Activated T-helper 9 cell treated with anti-CD3 and anti-CD28 coated beads, Interleukin-2, amount 50 U/mL, for 16 hours (primary cell): Measurements from ENCODE around the gene RPS28.
"Not testable (repeated sequence)": the region's sequence is repeated elsewhere in the genome, so short reads cannot be mapped to it uniquely, and the experiment has no call there.

ENCODE experiments used
- DNase-seq: peaks from one replicate; pipeline ENCODE4 v3.0.0-alpha.2; 2020; ENCODE audit warnings: low read depth

The RPS28 gene

DNA sequence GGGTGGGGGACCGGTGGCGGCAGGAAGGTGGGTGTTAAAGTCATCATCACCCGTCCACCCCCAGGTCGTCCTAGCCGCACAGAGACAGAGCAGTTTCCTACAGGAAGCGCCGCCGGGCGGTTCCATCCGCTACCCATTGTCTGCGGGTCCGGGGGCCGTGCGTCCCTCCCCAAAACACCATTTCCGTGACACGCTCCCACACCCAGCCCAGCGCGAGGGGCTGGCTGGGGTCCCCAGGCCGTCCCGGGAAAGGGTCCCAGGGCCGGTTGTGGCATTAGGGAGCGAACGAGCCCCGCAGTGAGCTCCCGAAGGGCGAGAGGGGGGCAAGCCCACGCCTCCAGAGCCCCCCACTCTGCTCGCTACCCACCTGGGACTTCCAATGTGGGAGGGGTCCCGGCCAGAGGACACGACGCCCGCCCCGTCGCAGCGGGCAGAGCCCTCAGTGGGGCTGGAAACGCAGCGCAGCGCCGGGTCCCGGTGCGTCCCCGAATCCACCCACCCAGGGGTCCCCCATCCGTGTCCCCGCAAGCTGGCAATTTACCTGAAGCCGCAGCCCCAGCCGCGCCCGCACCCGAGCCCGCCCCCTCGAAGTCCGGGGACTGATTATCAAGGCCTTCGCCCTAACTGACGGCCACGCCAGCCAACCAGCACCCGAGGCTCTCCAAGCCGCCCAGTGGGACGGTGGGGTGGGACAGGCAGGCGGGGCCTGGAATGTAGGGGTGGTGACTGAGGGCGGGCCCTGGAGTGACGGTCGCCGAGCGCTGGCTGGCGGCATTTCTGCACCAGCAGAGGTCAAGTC, 21.6 kb downstream of the RPS28 start, which contains the start of gene KANK3:
Gene KANK3 (minus strand): TSS at position 579 of the 799 bp plus-strand sequence. CDS start 5,434 bp downstream, outside the sequence.
- DNase-seq, result peak; percentile 89

DNA sequence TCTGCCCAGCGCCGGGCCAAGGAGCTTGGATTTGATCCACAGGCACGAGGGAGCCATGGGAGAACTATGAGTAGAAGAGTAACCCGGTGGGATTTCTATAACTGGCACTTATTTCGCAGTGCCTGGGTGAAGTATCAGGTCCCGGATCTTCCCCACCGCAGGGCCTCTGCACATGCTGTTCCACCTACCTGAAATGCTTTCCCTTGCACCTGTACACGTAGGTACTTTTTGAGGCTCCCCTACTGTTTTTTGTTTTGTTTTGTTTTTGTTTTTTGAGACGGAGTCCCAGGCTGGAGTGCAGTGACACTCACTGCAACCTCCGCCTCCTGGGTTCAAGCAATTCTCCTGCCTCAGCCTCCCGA, 22.2 kb downstream of the RPS28 start:
- DNase-seq, result no peak

- not testable (repeated sequence) for DNase-seq
Measured at GRCh38 chr19:8349629-8350372, 28.5 kb downstream of the RPS28 start.

DNA sequence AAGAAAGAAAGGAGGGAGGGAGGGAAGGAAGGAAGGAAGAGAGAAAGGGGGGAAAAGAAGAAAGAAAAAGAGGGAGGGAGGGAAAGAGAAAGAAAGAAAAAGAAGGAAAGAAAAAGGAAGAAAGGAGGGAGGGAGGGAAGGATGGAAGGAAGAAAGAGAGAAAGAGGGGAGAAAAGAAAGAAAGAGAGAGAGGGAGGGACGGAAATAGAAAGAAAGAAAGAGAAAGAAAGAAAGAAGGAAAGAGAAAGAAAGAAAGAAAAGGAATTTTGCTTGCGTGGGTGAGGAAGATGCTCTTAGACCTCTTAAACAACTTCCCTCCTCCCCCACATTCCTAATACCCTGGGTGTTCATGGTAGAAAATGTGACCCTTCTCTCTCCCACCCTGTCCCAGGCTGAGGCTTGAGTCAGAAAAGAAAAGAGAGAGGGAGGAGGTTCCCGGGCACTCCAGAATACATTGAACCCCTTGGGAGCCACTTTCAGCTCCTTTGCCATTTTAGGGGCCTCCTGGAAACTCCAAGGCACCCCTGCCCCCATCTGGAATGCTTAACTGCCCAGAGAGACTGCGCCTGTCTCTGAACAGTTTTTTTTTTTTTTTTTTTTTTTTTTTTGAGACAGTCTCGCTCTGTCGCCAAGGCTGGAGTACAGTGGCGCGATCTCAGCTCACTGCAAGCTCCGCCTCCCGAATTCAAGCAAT, 31.0 kb downstream of the RPS28 start:
- no peak for DNase-seq

- not testable (repeated sequence) for DNase-seq
Measured at GRCh38 chr19:8352845-8353244, 31.5 kb downstream of the RPS28 start.

DNA sequence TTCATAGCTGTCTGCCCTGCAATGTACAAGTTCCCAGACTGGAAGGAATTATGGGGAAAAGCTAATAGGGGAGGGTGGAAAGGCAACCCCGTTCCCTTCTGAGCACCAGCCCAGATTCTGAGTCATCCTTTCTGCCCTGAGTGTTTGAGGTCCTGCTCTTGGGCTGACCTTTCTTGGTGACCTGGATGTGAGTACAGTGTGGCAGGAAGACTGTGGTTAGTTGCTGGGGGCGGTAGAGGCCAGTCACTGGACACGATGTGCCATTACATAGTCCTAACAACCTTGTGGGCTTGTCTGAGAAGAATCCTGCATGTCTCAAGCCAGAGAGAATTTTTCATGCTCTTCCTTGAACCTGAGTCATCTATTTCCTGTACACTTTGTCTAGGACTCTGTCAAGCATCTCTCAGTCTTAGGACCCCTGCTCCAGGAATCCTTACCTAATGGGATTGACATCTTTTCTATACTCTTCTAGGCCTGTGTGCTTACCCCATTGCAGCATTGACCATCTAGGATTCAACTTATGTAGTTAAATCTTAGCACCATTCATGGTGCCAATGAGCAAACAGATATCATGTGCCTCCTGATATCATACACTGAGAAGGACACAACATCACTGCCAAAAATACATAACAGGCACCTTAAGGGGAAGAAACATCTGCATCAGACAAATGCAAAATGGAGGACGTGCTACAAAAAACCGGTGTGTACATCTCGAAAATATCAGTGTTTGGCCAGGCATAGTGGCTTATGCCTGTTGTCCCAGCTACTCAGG, 34.5 kb downstream of the RPS28 start:
- DNase-seq, result no peak

DNA sequence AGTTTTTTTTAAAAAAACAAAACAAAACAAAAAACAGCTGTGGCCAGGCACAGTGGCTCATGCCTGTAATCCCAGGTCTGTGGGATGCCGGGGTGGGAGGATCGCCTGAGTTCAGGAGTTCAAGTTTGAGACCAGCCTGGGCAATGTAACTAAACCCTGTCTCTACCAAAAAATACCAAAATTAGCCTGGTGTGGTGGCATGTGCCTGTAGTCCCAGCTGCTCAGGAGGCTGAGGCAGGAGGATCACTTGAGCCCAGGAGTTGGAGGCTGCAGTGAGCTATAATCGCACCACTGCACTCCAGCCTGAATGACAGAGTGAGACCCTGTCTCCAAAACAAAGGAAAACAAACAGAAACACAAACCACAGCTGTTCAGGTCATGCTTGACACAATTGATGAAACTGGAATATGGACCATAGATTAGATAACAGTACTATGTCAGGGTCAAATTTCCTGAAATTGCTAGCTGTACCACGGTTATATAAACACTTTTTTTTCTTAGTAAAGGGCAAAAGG, 35.8 kb downstream of the RPS28 start:
- no peak for DNase-seq

DNA sequence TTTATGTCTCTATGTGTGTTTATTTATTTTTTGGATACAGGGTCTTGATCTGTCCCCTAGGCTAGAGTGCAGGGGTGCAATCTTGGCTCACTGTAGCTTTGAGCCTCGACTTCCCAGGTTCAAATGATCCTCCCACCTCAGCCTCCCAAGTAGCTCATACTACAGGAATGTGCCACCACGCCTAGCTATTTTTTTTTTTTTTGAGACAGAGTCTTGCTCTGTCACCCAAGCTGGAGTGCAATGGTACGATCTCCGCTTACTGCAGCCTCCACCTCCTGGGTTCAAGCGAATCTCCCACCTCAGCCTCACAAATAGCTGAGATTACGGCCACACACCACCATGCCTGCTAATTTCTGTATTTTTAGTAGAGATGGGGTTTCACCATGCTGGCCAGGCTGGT, 37.7 kb downstream of the RPS28 start:
- DNase-seq, result no peak

DNA sequence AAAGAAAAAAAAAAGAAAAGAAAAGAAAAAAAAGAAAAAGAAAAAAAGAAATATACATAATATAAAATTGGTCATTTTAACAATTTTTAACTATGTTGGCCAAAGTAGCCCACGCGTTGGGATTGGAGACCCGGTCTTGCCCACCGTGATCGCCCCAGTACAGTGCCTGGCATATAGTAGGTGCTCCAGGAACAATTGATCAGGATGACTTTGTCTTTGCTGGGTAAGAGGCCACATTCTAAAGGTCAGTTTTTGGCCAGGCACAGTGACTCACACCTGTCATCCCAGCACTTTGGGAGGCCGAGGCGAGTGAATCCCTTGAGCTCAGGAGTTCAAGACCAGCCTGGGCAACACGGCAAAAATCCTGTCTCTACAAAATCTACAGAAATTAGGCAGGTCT, 38.9 kb downstream of the RPS28 start:
- no peak for DNase-seq

DNA sequence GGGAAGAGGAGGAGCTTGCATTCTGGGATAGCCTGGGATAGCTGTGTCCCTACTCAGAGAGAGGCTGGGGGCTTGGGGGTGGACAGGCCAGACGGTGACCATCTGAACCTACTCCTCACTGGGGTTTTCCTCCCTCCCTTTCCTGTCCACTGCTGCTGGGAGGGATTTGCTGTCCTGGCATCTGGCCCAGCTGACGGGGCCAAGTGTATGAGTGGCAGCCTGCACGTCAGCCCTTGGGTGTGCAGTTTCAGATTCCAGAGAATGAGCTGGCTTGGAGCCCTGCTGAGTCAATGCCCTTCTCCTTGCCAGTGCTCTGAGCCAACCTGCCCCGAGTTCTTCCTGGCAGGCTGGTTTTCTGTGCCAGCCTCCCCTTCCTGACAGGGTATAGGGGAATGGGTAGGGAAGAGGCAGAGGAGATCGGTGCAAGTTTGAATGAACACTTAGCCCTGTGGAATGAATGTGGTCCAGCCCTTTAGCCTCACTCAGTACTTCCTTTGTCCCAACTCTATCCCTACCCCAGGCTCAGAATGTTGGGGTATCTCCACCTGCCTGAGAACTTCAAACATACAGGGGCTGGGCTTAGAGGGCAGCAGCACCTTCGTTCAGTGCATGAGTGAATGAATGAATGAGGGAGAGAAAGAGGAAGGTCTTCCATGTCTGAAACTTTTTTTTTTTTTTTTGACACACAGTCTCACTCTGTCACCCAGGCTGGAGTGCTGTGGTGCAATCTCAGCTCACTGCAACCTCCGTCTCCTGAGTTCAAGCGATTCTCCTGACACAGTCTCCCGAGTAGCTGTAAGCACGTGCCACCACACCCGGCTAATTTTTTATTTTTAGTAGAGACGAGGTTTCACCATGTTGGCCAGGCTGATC, 40.9 kb downstream of the RPS28 start:
- DNase-seq, result no peak

DNA sequence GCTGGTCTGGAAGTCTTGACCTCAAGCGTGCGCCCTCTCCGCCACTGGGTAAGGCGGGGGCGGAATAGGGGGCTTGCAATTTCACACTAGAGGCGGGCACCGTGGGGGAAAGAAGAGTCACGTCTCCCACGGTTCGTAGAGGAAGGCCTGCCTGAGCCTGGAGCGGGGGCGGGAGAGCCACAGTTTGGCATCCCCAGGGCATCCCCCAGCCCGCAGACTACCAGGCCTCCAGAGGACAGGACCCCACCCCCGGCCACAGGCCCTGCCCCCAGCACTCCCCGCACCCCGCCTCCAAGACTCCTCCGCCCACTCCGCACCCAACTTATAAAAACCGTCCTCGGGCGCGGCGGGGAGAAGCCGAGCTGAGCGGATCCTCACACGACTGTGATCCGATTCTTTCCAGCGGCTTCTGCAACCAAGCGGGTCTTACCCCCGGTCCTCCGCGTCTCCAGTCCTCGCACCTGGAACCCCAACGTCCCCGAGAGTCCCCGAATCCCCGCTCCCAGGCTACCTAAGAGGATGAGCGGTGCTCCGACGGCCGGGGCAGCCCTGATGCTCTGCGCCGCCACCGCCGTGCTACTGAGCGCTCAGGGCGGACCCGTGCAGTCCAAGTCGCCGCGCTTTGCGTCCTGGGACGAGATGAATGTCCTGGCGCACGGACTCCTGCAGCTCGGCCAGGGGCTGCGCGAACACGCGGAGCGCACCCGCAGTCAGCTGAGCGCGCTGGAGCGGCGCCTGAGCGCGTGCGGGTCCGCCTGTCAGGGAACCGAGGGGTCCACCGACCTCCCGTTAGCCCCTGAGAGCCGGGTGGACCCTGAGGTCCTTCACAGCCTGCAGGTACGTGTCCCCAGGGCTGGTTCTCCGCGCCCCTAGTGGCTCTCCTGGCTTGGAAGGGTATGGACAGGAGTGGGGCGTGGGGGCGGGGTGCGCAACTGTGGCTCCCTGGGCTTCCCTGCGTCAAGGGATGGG, 42.8 kb downstream of the RPS28 start, which contains the start of gene ANGPTL4:
Gene ANGPTL4 (plus strand): TSS at position 353 of the 969 bp plus-strand sequence. CDS start 167 bp downstream, at position 520.
- peak; percentile 36 for DNase-seq

DNA sequence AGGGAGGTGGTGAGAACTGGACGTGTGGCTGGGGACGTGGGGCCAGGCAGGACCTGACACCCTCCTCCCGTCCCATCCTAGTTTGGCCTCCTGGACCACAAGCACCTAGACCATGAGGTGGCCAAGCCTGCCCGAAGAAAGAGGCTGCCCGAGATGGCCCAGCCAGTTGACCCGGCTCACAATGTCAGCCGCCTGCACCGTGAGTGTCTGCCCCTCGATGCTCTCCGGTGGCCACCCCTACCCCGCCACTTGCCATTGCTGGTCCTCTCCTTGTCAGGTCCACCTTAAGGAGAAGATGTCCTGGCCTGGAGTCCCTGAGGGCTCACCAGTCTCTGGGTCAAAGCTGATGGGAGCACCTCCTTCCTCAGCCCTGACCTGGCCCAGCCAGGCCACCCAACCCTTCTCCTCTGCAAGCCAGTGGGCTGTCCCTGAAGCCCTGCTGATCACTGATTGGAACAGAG, 44.9 kb downstream of the RPS28 start:
- no peak for DNase-seq

- no peak for DNase-seq
Measured at GRCh38 chr19:8366961-8367326, 45.6 kb downstream of the RPS28 start.

GRCh38 chr19:8367327-8368001, 46.2 kb downstream of the RPS28 start:
- no peak for DNase-seq

DNA sequence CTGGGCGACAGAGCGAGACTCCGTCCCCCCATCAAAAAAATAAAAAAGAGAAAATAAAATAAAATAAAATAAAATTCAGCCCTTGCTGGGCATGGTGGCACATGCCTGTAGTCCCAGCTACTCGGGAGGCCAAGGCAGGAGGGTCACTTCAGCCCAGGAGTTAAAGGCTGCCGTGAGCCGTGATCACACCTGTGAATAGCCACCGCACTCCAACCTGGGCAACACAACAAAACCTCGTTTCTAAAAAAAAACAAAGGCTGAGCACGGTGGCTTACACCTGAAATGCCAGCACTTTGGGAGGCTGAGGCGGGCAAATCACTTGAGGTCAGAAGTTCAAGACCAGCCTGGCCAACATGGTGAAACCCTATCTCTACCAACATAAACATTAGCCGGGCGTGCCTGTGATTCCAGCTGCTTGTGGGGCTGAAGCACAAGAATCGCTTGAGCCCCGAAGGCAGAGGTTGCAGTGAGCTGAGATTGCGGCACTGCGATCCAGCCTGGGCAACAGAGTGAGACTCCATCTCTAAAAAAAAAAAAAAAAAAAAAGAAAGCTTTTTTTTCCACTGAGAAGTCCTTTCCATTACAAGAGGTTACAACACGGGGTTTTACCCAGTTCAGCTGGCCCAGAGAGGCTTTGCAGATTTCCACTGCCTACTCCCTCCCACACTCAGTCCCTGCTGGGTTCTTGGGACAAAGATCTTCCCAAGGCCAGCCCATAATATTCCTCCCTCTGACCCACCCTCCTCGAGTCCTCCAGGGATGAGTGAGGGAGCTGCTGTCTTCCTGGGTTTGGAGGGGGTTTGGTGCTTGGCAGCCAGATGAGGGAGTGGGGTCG, 49.1 kb downstream of the RPS28 start:
- DNase-seq, result no peak

GRCh38 chr19:8371011-8371804, 49.9 kb downstream of the RPS28 start:
- DNase-seq, result no peak
